ENCODE measurements around the gene RPL13. TPM values are rescaled to one million over a fixed set of nuclear protein-coding genes. Genes with fewer than 3 reads are reported as not detected.

RPL13 gene
- total RNA-seq, 1 experiment from 2014 or later, result 2,157 TPM

DNA sequence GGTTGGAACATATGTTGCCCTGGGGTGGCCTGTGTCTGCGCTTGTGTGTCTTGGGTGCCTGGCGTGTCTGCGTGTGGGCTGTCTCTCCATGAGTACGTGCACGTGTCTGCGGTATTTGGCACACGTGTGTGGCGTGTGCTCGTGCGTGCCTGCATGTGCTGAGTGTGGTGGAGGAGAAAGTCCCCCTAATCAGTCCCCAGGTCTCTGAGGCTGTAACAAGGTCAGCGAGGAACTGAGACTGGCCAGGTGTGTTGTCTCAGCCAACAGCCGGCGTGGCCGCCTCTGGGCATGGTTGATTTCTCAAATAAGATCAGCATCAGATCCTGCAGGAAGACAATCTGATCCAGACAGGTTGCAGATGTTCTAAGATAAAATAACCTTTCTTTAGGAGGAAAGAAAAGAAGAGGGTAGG lies 11.6 kb downstream of the RPL13 start:
- Histone ChIP-seq H3K27ac (ENCODE audit: insufficient read length, low read depth, low read length) (no peak overlapping the region), H3K4me2 (ENCODE audit: insufficient read depth, insufficient read length, low read length) (no peak overlapping the region), H3K79me1 (ENCODE audit: insufficient read depth, low read depth, low read length, poor library complexity, severe bottlenecking) (no peaks in the 10 kb centered on the region), H3K18ac (ENCODE audit: insufficient read length, low read depth, low read length) (no peak overlapping the region), H2BK15ac (ENCODE audit: low read depth, low read length) (no peak overlapping the region), H2BK20ac (ENCODE audit: low read depth, low read length, poor library complexity, severe bottlenecking) (no peak overlapping the region), H3K23ac (ENCODE audit: insufficient read length, low read depth, low read length) (no peak overlapping the region), H4K91ac (ENCODE audit: insufficient read length, low read depth, low read length) (no peak overlapping the region), H2BK120ac (ENCODE audit: low read depth, low read length, poor library complexity, severe bottlenecking) (no peak overlapping the region), H3K14ac (ENCODE audit: insufficient read depth, low read length) (no peak overlapping the region), H2AK5ac (ENCODE audit: insufficient read length, low read length) (no peak overlapping the region), H2AFZ (ENCODE audit: low read length) (no peak overlapping the region), H3K9ac (ENCODE audit: extremely low read depth, insufficient read length, low read length) (no peak overlapping the region), H3K9me3 (ENCODE audit: control insufficient read depth, low read depth, low read length) (no peaks in the 10 kb centered on the region), H3K27me3 (ENCODE audit: insufficient read depth, low read length) (peaks cover 3% of the 10 kb centered on the region; the same call in 1 of the 2 replicates), H3K4me1 (ENCODE audit: insufficient read depth, low read length) (no peaks in the 10 kb centered on the region), H3K79me2 (ENCODE audit: insufficient read depth, low read length) (no peaks in the 10 kb centered on the region), H4K5ac (ENCODE audit: insufficient read length, low read depth, low read length) (no peak overlapping the region), H3K23me2 (ENCODE audit: insufficient read length, low read depth, low read length, poor library complexity, severe bottlenecking) (peaks cover 11% of the 10 kb centered on the region), H2BK5ac (ENCODE audit: insufficient read length, low read length) (no peak overlapping the region), H2BK12ac (ENCODE audit: insufficient read length, low read depth, low read length) (no peak overlapping the region), H3K4ac (ENCODE audit: low read depth, low read length) (no peak overlapping the region), H4K20me1 (ENCODE audit: control insufficient read depth, insufficient read depth, insufficient read length) (no peaks in the 10 kb centered on the region), H3K56ac (ENCODE audit: insufficient read length, low read depth, low read length) (no peak overlapping the region), H4K8ac (replicated peaks; ENCODE audit: insufficient read length, low read depth, low read length) (no peak overlapping the region), H3T11ph (ENCODE audit: low read length) (no peak overlapping the region)
- Mint-ChIP-seq H3K9me3 (no peaks in the 10 kb centered on the region), H3K27ac (no peak overlapping the region), H3K4me3 (no peak overlapping the region), H3K4me1 (peaks cover 2 to 6% of the 10 kb centered on the region in 2 experiments; a peak in 3 of 4 replicates), H3K36me3 (ENCODE audit: insufficient read depth in 1 of 3, low read depth in 3 of 3) (peaks cover 0 to 6% (median 0%) of the 10 kb centered on the region in 3 experiments; a peak in 2 of 7 replicates), H3K27me3 (ENCODE audit: low read depth) (peaks cover 43% of the 10 kb centered on the region)
- no peak for DNase-seq
- TF ChIP-seq, protein P1, sequence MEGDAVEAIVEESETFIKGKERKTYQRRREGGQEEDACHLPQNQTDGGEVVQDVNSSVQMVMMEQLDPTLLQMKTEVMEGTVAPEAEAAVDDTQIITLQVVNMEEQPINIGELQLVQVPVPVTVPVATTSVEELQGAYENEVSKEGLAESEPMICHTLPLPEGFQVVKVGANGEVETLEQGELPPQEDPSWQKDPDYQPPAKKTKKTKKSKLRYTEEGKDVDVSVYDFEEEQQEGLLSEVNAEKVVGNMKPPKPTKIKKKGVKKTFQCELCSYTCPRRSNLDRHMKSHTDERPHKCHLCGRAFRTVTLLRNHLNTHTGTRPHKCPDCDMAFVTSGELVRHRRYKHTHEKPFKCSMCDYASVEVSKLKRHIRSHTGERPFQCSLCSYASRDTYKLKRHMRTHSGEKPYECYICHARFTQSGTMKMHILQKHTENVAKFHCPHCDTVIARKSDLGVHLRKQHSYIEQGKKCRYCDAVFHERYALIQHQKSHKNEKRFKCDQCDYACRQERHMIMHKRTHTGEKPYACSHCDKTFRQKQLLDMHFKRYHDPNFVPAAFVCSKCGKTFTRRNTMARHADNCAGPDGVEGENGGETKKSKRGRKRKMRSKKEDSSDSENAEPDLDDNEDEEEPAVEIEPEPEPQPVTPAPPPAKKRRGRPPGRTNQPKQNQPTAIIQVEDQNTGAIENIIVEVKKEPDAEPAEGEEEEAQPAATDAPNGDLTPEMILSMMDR (conservative IDR thresholded peaks at IDR 0.05), result no peak
- WGBS (ENCODE audit: extremely low coverage, insufficient read length, low lambda C conversion rate), result no CpG with 5 or more reads among the region's 14 CpGs
